Uterus (tissue), 4 donors: ENCODE results near the gene CHMP2B. TPM values are rescaled to one million over a fixed set of nuclear protein-coding genes. Genes with fewer than 3 reads are reported as not detected.

Experiments
- DNase-seq, 2 donors: peaks; one replicate each; pipeline ENCODE4 v3.0.0-alpha.2; 2019 to 2020
- H3K27ac ChIP-seq, 2 donors: fragments of 200-600 bp; sonication (generic); 1 replicate in 1 of 2; 2 replicates in 1 of 2; pipeline ENCODE4 v1.5.1; 2016 to 2018
- H3K27me3 ChIP-seq, 2 donors: fragments of 200-600 bp; sonication (generic); one replicate each; pipeline ENCODE4 v1.5.1; 2018 to 2019; ENCODE audit warnings: control low read depth in 1 of 2
- H3K36me3 ChIP-seq, 2 donors: fragments of 200-600 bp; sonication (generic); one replicate each; pipeline ENCODE4 v1.5.1; 2019; ENCODE audit warnings: control low read depth in 1 of 2
- H3K4me1 ChIP-seq, 2 donors: fragments of 200-600 bp; sonication (generic); one replicate each; pipeline ENCODE4 v1.5.1; 2018 to 2019; ENCODE audit warnings: control low read depth in 1 of 2
- H3K4me3 ChIP-seq, 2 donors: fragments of 200-600 bp; sonication (generic); 1 replicate in 1 of 2; 2 replicates in 1 of 2; pipeline ENCODE4 v1.5.1; 2018 to 2019; ENCODE audit warnings: mild to moderate bottlenecking in 1 of 2
- H3K9me3 ChIP-seq, 2 donors: fragments of 200-600 bp; sonication (generic); one replicate each; pipeline ENCODE4 v1.5.1; 2019; ENCODE audit warnings: control low read depth in 1 of 2
- POLR2A ChIP-seq, 2 donors: fragments of 450-650 bp; IDR thresholded peaks; one replicate each; pipeline ENCODE4 v1.6.1; 2016; ENCODE audit warnings: antibody characterized with exemption in 2 of 2, mild to moderate bottlenecking in 1 of 2, moderate library complexity in 1 of 2
- intact Hi-C: fragments of 100-400 bp; cut with DNase I; formaldehyde crosslinking; loops from one replicate; pipeline ENCODE4 v1.15.1; 2023; ENCODE audit warnings: low total_unique reads
- total RNA-seq, 4 donors: library from RNA; depleted of rRNA in 3 of 4; stranded (reverse); fragments of >200 nt in 3 of 4; gene quantifications; one replicate each; pipeline versions ENCODE4 v1.1.0 to v1.2.4, GENCODE V29; 2014 to 2023
- TF ChIP-seq, protein P1 (sequence below), 4 experiments: fragments of 200-600 bp in 2 of 4; fragments of 450-650 bp in 2 of 4; sonication (generic) in 2 of 4; IDR thresholded peaks; one replicate each; pipeline ENCODE4 v1.5.1; 2016 to 2019; ENCODE audit warnings: antibody characterized with exemption in 4 of 4, mild to moderate bottlenecking in 2 of 4, moderate library complexity in 1 of 4
- donor health status: DM: yes; HTN: yes; CAD: no.

The CHMP2B gene
- total RNA-seq, 4 donors from 2014 or later: 12.6 to 59.4 (median 41.6) TPM

DNA sequence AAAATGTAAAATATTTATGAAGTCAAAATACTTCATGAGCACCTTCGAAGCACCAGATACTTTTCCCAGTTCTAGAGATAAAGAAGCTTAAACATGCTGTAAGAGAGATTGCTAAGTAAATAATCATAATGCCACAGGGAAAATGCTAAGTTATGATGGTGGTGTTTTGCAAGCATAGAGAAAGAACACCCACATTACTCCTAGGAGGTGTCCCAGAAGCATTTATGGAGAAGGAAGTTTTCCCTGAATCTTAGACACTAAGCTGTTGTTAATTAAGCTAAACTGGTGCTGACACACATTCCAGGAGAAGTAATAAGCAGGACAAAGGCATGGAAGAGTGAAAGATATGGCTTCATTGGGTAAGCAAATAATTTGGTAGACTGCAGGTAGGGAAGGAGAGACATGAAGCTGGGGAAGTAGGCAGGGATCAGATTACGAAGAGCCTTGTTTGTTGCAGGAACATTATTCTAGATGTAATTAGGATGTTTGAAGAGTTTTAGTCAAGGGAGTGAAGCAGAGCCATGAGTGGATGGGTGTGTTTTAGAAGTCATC is 40.4 kb upstream of the CHMP2B start:
- no peak for TF ChIP-seq POLR2A (IDR thresholded peaks at IDR 0.05)
- TF ChIP-seq, protein P1, sequence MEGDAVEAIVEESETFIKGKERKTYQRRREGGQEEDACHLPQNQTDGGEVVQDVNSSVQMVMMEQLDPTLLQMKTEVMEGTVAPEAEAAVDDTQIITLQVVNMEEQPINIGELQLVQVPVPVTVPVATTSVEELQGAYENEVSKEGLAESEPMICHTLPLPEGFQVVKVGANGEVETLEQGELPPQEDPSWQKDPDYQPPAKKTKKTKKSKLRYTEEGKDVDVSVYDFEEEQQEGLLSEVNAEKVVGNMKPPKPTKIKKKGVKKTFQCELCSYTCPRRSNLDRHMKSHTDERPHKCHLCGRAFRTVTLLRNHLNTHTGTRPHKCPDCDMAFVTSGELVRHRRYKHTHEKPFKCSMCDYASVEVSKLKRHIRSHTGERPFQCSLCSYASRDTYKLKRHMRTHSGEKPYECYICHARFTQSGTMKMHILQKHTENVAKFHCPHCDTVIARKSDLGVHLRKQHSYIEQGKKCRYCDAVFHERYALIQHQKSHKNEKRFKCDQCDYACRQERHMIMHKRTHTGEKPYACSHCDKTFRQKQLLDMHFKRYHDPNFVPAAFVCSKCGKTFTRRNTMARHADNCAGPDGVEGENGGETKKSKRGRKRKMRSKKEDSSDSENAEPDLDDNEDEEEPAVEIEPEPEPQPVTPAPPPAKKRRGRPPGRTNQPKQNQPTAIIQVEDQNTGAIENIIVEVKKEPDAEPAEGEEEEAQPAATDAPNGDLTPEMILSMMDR (IDR thresholded peaks at IDR 0.05): no peak

GRCh38 chr3:87191175-87191574 is 35.9 kb upstream of the CHMP2B start:
- Histone ChIP-seq H3K27me3 (no peaks in the 10 kb centered on the region), H3K36me3 (no peaks in the 10 kb centered on the region), H3K9me3 (no peaks in the 10 kb centered on the region), H3K4me1 (no peaks in the 10 kb centered on the region), H3K27ac (no peak overlapping the region), H3K4me3 (no peak overlapping the region)
- TF ChIP-seq, protein P1 (IDR thresholded peaks at IDR 0.05): no peak
- TF ChIP-seq POLR2A (IDR thresholded peaks at IDR 0.05): no peak
- intact Hi-C loops: no loop called here
- no peak for DNase-seq

More for the DNA sequence above, 40.4 kb upstream of the CHMP2B start:
- no peaks in the 10 kb centered on the region for H3K9me3 ChIP-seq
- intact Hi-C loops: no loop called here
- DNase-seq: no peak
- H3K36me3 ChIP-seq: no peaks in the 10 kb centered on the region
- no peaks in the 10 kb centered on the region for H3K4me1 ChIP-seq
- no peak overlapping the region for H3K27ac ChIP-seq
- H3K4me3 ChIP-seq: no peak overlapping the region
- H3K27me3 ChIP-seq: no peaks in the 10 kb centered on the region

GRCh38 chr3:87191641-87192040 is 35.5 kb upstream of the CHMP2B start:
- TF ChIP-seq, protein P1 (IDR thresholded peaks at IDR 0.05): no peak
- TF ChIP-seq POLR2A (IDR thresholded peaks at IDR 0.05): no peak
- Histone ChIP-seq H3K4me1 (no peaks in the 10 kb centered on the region), H3K27me3 (no peaks in the 10 kb centered on the region), H3K9me3 (no peaks in the 10 kb centered on the region), H3K27ac (no peak overlapping the region), H3K36me3 (no peaks in the 10 kb centered on the region), H3K4me3 (no peak overlapping the region)
- DNase-seq: no peak
- intact Hi-C loops: no loop called here

GRCh38 chr3:87196879-87197278 is 30.2 kb upstream of the CHMP2B start:
- no peaks in the 10 kb centered on the region for H3K36me3 ChIP-seq
- H3K27me3 ChIP-seq: no peaks in the 10 kb centered on the region
- no peak for DNase-seq
- no peak overlapping the region for H3K27ac ChIP-seq
- TF ChIP-seq, protein P1 (IDR thresholded peaks at IDR 0.05): no peak
- no peak for TF ChIP-seq POLR2A (IDR thresholded peaks at IDR 0.05)
- no peaks in the 10 kb centered on the region for H3K9me3 ChIP-seq
- intact Hi-C loops: no loop called here
- H3K4me1 ChIP-seq: no peaks in the 10 kb centered on the region
- H3K4me3 ChIP-seq: no peak overlapping the region

DNA sequence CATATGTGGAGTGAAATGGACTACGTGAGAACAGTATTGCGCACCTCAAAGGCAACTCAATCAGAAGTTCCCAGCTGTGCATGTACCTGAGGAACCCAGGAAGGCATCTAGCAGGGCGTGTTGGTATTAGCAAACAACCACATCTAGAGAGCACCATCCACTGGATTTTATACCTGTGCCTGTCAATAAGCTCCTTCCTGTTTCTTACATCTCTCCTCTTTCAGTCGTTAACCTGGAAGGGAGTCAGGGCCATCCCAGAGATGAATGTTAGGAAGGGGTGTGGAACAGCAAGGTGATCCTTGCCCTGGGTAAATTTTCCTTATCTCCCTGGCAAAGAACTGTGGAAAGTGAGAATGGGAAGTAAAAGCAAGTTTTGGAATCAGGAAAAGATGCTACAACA is 29.6 kb upstream of the CHMP2B start:
- intact Hi-C loops: no loop called here
- H3K9me3 ChIP-seq: no peaks in the 10 kb centered on the region

More for the DNA sequence above, 29.6 kb upstream of the CHMP2B start:
- H3K36me3 ChIP-seq: peaks cover 0 to under 1% of the 10 kb centered on the region in 2 donors
- H3K4me1 ChIP-seq: no peaks in the 10 kb centered on the region
- TF ChIP-seq, protein P1 (IDR thresholded peaks at IDR 0.05): no peak
- TF ChIP-seq POLR2A (IDR thresholded peaks at IDR 0.05): no peak
- DNase-seq: no peak
- no peak overlapping the region for H3K4me3 ChIP-seq
- no peak overlapping the region for H3K27ac ChIP-seq
- no peaks in the 10 kb centered on the region for H3K27me3 ChIP-seq
